ENCODE data around the gene UGT8.

The UGT8 gene

DNA sequence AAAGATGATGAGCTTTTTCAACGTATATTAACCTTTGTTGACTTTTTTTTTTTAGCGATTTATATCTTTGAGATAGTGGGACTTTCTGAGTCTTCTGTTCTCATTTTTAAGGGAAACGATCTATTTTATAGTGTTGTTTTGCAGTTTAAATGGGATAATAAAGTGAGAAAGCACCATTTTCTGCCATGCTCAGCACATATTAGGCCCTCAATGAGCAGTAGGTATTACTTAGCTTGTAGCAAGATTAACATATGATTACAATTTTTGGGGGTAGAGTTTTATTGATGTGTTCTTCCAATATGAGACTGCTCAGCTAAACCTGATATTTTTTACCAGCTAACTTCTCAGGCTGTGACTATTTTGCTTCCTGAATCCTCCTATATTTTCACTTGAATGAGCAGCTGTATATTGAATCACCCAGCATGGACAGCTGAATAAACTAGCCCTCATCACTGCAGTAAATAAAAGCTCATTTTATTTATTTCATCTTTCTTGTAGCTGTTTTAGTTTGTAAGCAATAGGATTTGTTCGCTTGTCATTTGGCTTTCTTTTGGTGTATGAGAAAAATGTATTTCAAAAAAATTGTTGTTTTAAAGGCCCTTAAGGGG, 43.7 kb downstream of the UGT8 start:
- no peak for DNase-seq (ENCODE audit: low read depth)
- in situ Hi-C loops (cut with HindIII; ENCODE audit: low sequenced_read_pairs) = no loop called here
- TF ChIP-seq, protein P1, sequence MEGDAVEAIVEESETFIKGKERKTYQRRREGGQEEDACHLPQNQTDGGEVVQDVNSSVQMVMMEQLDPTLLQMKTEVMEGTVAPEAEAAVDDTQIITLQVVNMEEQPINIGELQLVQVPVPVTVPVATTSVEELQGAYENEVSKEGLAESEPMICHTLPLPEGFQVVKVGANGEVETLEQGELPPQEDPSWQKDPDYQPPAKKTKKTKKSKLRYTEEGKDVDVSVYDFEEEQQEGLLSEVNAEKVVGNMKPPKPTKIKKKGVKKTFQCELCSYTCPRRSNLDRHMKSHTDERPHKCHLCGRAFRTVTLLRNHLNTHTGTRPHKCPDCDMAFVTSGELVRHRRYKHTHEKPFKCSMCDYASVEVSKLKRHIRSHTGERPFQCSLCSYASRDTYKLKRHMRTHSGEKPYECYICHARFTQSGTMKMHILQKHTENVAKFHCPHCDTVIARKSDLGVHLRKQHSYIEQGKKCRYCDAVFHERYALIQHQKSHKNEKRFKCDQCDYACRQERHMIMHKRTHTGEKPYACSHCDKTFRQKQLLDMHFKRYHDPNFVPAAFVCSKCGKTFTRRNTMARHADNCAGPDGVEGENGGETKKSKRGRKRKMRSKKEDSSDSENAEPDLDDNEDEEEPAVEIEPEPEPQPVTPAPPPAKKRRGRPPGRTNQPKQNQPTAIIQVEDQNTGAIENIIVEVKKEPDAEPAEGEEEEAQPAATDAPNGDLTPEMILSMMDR (IDR thresholded peaks at IDR 0.05; ENCODE audit: low read depth, low read length, missing control alignments) = no peak
- no peak overlapping the region for H3K4me3 ChIP-seq (ENCODE audit: low read depth, low read length)

DNA sequence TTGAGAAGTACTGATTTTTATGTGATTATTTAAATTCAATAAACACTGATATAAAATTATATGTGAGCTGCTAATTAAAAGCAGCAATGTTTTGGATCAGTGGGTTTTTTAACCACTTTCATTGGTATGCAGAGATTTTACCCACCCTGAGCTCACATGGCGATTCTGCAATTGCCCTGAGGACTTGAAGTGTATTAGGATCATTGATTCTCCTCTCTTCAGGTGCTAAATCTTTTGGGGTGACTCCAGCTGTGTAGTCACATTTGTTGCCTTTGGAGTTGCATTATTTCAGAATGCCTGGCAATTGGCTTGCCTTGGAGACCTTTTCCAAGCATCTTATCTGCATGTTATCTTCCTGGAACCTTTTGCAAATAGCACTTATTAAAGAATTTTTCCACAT, 51.3 kb downstream of the UGT8 start:
- H3K4me3 ChIP-seq (ENCODE audit: low read depth, low read length) = no peak overlapping the region
- TF ChIP-seq, protein P1 (IDR thresholded peaks at IDR 0.05; ENCODE audit: low read depth, low read length, missing control alignments) = no peak
- no peak for DNase-seq (ENCODE audit: low read depth)
- in situ Hi-C loops (cut with HindIII; ENCODE audit: low sequenced_read_pairs) = no loop called here

DNA sequence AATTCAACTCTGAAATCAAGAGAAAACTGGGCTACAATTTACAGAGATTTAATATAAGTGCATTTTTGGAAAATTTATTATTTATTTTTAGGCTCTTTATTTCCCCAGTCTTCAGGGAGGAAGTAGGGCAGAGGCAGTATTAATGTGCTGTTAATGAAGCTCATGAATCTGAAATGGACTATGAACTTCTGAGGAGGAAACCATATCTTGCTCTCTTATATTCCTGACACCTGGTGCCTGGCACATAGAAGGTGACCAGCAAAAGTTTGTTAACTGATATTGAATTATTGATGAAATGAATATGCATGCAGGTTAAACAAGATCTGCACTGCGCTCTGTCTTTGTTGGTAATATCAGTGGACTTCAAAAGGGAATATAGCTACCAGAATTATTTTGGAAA, 55.1 kb downstream of the UGT8 start:
- TF ChIP-seq, protein P1 (IDR thresholded peaks at IDR 0.05; ENCODE audit: low read depth, low read length, missing control alignments) = no peak
- DNase-seq (ENCODE audit: low read depth) = no peak
- no peak overlapping the region for H3K4me3 ChIP-seq (ENCODE audit: low read depth, low read length)
- in situ Hi-C loops (cut with HindIII; ENCODE audit: low sequenced_read_pairs) = no loop called here

DNA sequence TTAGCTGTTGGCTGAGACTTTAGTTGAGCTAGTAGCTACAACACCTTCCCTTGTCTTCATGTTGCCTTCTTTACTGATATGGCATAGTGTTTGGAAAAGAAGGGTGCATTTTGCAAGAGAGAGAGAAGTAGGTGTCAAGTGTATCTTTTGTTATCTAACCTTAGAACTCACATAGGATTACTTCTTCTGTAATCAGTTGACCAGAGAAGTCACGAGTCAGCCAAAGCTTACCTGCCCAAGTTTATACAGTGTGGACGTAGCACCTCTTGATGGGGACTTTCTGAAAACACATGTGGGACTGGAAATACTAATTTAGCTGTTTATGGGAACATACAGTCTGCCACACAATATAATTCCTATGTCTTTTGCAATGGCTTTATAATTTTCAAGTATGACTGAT, 56.0 kb downstream of the UGT8 start:
- in situ Hi-C loops (cut with HindIII; ENCODE audit: low sequenced_read_pairs) = no loop called here
- TF ChIP-seq, protein P1 (IDR thresholded peaks at IDR 0.05; ENCODE audit: low read depth, low read length, missing control alignments) = no peak
- DNase-seq (ENCODE audit: low read depth) = no peak
- H3K4me3 ChIP-seq (ENCODE audit: low read depth, low read length) = no peak overlapping the region

DNA sequence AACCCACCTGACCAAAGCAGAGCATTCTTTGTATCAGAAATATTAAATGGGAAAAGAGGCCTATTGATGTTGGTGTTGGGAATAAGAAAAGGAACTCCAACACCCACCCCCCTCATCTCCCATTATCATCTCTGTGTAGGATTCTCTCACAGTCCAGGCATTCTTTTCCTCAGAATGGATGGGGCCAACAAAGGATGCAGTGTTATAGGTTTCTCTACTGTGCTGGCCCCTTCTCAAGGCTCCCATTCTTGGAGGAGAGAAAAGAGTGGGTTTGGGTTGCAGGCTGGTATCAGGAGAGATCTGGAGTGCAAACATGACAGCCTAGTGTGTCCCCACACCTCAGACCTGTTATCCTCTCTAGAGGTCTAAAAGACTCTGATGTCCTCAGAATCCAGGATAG, 59.6 kb downstream of the UGT8 start:
- no peak for DNase-seq (ENCODE audit: low read depth)
- TF ChIP-seq, protein P1 (IDR thresholded peaks at IDR 0.05; ENCODE audit: low read depth, low read length, missing control alignments) = no peak

DNA sequence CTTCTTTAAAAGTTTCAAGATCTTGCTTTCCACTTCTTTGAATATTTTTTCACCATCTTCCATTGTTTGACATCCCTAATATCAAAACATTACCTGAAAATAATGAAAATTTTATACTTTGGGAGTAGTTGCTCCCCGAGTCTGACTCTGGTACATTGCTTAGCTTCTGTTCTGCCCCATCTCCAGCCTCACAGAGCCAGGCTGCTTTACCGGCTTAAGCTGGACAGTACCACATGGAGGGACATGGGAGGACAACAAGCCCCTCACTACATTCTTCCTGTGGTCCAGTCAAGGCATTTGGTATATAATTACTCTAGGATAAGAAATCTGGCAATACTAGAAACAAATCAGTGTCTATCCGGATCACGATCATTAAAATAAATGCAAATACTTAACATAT, 60.2 kb downstream of the UGT8 start:
- DNase-seq (ENCODE audit: low read depth) = no peak
- H3K4me3 ChIP-seq (ENCODE audit: low read depth, low read length) = no peak overlapping the region
- in situ Hi-C loops (cut with HindIII; ENCODE audit: low sequenced_read_pairs) = no loop called here
- TF ChIP-seq, protein P1 (IDR thresholded peaks at IDR 0.05; ENCODE audit: low read depth, low read length, missing control alignments) = no peak

More for the DNA sequence above, 59.6 kb downstream of the UGT8 start:
- H3K4me3 ChIP-seq (ENCODE audit: low read depth, low read length) = no peak overlapping the region
- in situ Hi-C loops (cut with HindIII; ENCODE audit: low sequenced_read_pairs) = no loop called here

Measured in astrocyte of the cerebellum (primary cell).